GM12878 (cell line): ENCODE measurements around the gene REV3L. TPM values are rescaled to one million over a fixed set of nuclear protein-coding genes. Genes with fewer than 3 reads are reported as not detected.

Source experiments
- ATAC-seq: fragments of 200-7000 bp; cut with Tn5 transposase; 3 replicates; pipeline ENCODE4 v1.9.1; 2020; ENCODE audit warnings: mild to moderate bottlenecking, moderate library complexity
- BruUV-seq: library from RNA; stranded (reverse); fragments of 400-500 nt; replicated peaks from 2 replicates; lab custom pipeline; 2021; lab: Mats Ljungman, UMichigan
- CTCF ChIA-PET: fragments of 300-600 bp; sonication (Branson Sonifier 250); formaldehyde crosslinking; extraction: SDS; loops from one replicate; lab custom pipeline; 2021; ENCODE audit warnings: inconsistent platforms; lab: Yijun Ruan, JAX
- POLR2A ChIA-PET: fragments of 350-600 bp; formaldehyde crosslinking; extraction: SDS; loops from one replicate; lab custom pipeline; 2021; ENCODE audit warnings: inconsistent platforms; lab: Charles Lee
- RAD21 ChIA-PET: fragments of 300-600 bp; sonication (Branson Sonifier 250); formaldehyde crosslinking; loops from one replicate; lab custom pipeline; 2023; ENCODE audit warnings: antibody characterized with exemption; ENCODE audit not compliant: unreplicated experiment; lab: Charles Lee
- SMC1A ChIA-PET: fragments of 300-600 bp; sonication (Branson Sonifier 250); formaldehyde crosslinking; loops from one replicate; lab custom pipeline; 2023; ENCODE audit not compliant: unreplicated experiment, uncharacterized antibody; lab: Charles Lee
- DNase-seq: peaks from one replicate; pipeline ENCODE4 v3.0.0-alpha.2; 2011; ENCODE audit warnings: low read depth, low spot score
- FAIRE-seq: peaks from 3 replicates; lab custom pipeline; 2011; peaks lifted over from hg19 to GRCh38; lab: Jason Lieb, UNC
- H2AFZ ChIP-seq: 2 replicates; pipeline ENCODE4 v1.6.0; 2011; ENCODE audit warnings: low read depth, low read length, control low read depth; ENCODE audit not compliant: control insufficient read depth
- H3K27ac ChIP-seq: 2 replicates; pipeline ENCODE4 v1.5.1; 2011; ENCODE audit warnings: control low read depth; ENCODE audit not compliant: control insufficient read depth, insufficient read depth
- H3K27me3 ChIP-seq, 2 experiments: replicated peaks in 1 of 2; 2 replicates each; pipeline versions ENCODE4 v1.6.0 to v1.6.1; 2011; ENCODE audit warnings: low read length in 1 of 2; ENCODE audit not compliant: control insufficient read depth in 2 of 2, insufficient read depth in 2 of 2
- H3K36me3 ChIP-seq, 2 experiments: 2 replicates each; pipeline ENCODE4 v1.5.1; 2011; ENCODE audit warnings: low read length in 1 of 2; ENCODE audit not compliant: control insufficient read depth in 2 of 2, insufficient read depth in 2 of 2
- H3K4me1 ChIP-seq: 2 replicates; pipeline ENCODE4 v1.6.1; 2011; ENCODE audit warnings: mild to moderate bottlenecking, low read length, moderate library complexity, mixed read lengths; ENCODE audit not compliant: control insufficient read depth, insufficient read depth
- H3K4me2 ChIP-seq: 2 replicates; pipeline ENCODE4 v1.6.0; 2011; ENCODE audit warnings: control low read depth; ENCODE audit not compliant: control insufficient read depth, insufficient read depth
- H3K4me3 ChIP-seq: fragments of 200-600 bp; sonication (generic); 2 replicates; pipeline ENCODE4 v1.5.1; 2016
- H3K79me2 ChIP-seq: 2 replicates; pipeline ENCODE4 v1.6.0; 2011; ENCODE audit warnings: low read length; ENCODE audit not compliant: control insufficient read depth, insufficient read depth
- H3K9ac ChIP-seq: 2 replicates; pipeline ENCODE4 v1.8.0; 2011; ENCODE audit warnings: low read length, control low read depth, mixed read lengths; ENCODE audit not compliant: control insufficient read depth, insufficient read depth
- H3K9me3 ChIP-seq: replicated peaks from 3 replicates; pipeline ENCODE4 v1.5.1; 2011; ENCODE audit warnings: mild to moderate bottlenecking, low read length; ENCODE audit not compliant: control insufficient read depth, insufficient read depth
- H4K20me1 ChIP-seq: 2 replicates; pipeline ENCODE4 v1.6.0; 2011; ENCODE audit not compliant: control insufficient read depth, insufficient read depth
- ASH2L ChIP-seq: fragments of 300-600, 200-600 bp; sonication (generic); IDR thresholded peaks from 2 replicates; pipeline ENCODE4 v1.6.1; 2017; ENCODE audit warnings: low read depth, mild to moderate bottlenecking, borderline replicate concordance
- ATF2 ChIP-seq: IDR thresholded peaks from 2 replicates; pipeline ENCODE4 v1.6.1; 2012; ENCODE audit warnings: low read length, inconsistent platforms
- BCL3 ChIP-seq: IDR thresholded peaks from 2 replicates; pipeline ENCODE4 v1.6.1; 2011; ENCODE audit warnings: borderline replicate concordance, low read depth, mild to moderate bottlenecking, moderate library complexity, low read length; ENCODE audit not compliant: insufficient read depth, poor library complexity, severe bottlenecking
- FOXM1 ChIP-seq: IDR thresholded peaks from 2 replicates; pipeline ENCODE4 v1.6.1; 2012; ENCODE audit warnings: low read depth, mild to moderate bottlenecking, inconsistent platforms, low read length, moderate library complexity
- MEF2A ChIP-seq: IDR thresholded peaks from 2 replicates; pipeline ENCODE4 v1.6.1; 2011; ENCODE audit warnings: low read depth, mild to moderate bottlenecking, low read length, moderate library complexity; ENCODE audit not compliant: insufficient read depth
- MEF2B ChIP-seq: fragments of 450-650 bp; IDR thresholded peaks from 2 replicates; pipeline ENCODE4 v1.6.1; 2018; ENCODE audit warnings: mild to moderate bottlenecking, moderate library complexity; ENCODE audit not compliant: partially characterized antibody, poor library complexity, severe bottlenecking
- MTA3 ChIP-seq: IDR thresholded peaks from 2 replicates; pipeline ENCODE4 v1.6.1; 2012; ENCODE audit warnings: low read length, inconsistent platforms, borderline replicate concordance
- PRDM15 ChIP-seq: fragments of 450-650 bp; formaldehyde crosslinking; IDR thresholded peaks from 2 replicates; pipeline ENCODE4 v1.4.0; 2020; ENCODE audit warnings: mild to moderate bottlenecking, moderate library complexity
- RUNX3 ChIP-seq: IDR thresholded peaks from 2 replicates; pipeline ENCODE4 v1.6.1; 2012; ENCODE audit warnings: low read length, inconsistent platforms
- TAF1 ChIP-seq: IDR thresholded peaks from 2 replicates; pipeline ENCODE4 v1.6.1; 2011; ENCODE audit warnings: mild to moderate bottlenecking, low read depth, low read length, borderline replicate concordance
- TCF7 ChIP-seq: IDR thresholded peaks from 2 replicates; pipeline ENCODE4 v1.6.1; 2014; ENCODE audit warnings: antibody characterized with exemption, borderline replicate concordance
- ZNF592 ChIP-seq: fragments of 450-650 bp; IDR thresholded peaks from 2 replicates; pipeline ENCODE4 v1.6.1; 2017; ENCODE audit warnings: mild to moderate bottlenecking, moderate library complexity
- WGBS: methylation state at CpG from one replicate; pipeline ENCODE4 v1.1.6; 2016; ENCODE audit warnings: low lambda C conversion rate; ENCODE audit not compliant: insufficient replicate concordance, insufficient coverage; ENCODE audit errors: missing lambda C conversion rate; 5-methylcytosine and 5-hydroxymethylcytosine counted together
- in situ Hi-C: fragments of 300-500 bp; cut with MboI; formaldehyde crosslinking; loops from 9 replicates; pipeline ENCODE4 v1.14.3; 2018; ENCODE audit warnings: mixed read lengths
- intact Hi-C: fragments of 100-400 bp; cut with micrococcal nuclease; formaldehyde crosslinking; loops from one replicate; pipeline ENCODE4 v1.14.2; 2022; ENCODE audit not compliant: unreplicated experiment
- polyA plus RNA-seq, 11 experiments: library from polyadenylated mRNA; depleted of rRNA in 4 of 11; unstranded in 6 of 11; stranded (reverse) in 5 of 11; fragments of >200 nt; fragmentation: Nextera tagmentation in 4 of 11; fragmentation: Illumina TruSeq in 1 of 11; extraction: Ambion mirVana in 4 of 11; extraction: Trizol in 1 of 11; gene quantifications; 1 replicate in 1 of 11; 2 replicates in 10 of 11; pipeline versions ENCODE4 v1.2.1 to v1.2.3, GENCODE V29; 2011 to 2016; ENCODE audit warnings: inconsistent platforms in 2 of 11, missing spikeins in 2 of 11, low read depth in 1 of 11
- total RNA-seq, 4 experiments: library from RNA; depleted of rRNA in 3 of 4; stranded (reverse); fragments of >200 nt in 3 of 4; fragmentation: Illumina TruSeq in 1 of 4; extraction: Trizol in 1 of 4; gene quantifications; 2 replicates each; pipeline versions ENCODE4 v1.2.1 to v1.2.3, GENCODE V29; 2013 to 2021

REV3L gene
- total and polyA plus RNA-seq, 10 of the 15 experiments (the other 5 are each of a cell fraction or from before 2014, with no cell fraction given) = 7.6 to 33.6 (median 21.5) TPM

GRCh38 chr6:111301946-111302345 lies 181.1 kb downstream of the REV3L start:
- 12% methylated on average over 2 of the region's 2 CpGs for WGBS
- no peaks in the 10 kb centered on the region for H3K27me3 ChIP-seq
- DNase-seq (no peak), ATAC-seq (peak; percentile 86), FAIRE-seq (peak; percentile 38)
- no peaks in the 10 kb centered on the region for H4K20me1 ChIP-seq
- no peak overlapping the region for H3K4me3 ChIP-seq
- no peak overlapping the region for H3K9ac ChIP-seq
- H3K27ac ChIP-seq = peak overlapping the region; percentile 35; the same call in 1 of the 2 replicates
- no TSS peak for BruUV-seq
- in situ Hi-C loops (no loop called here), intact Hi-C loops (loop anchor here (2.0 kb wide), 1 partner anchor 43 kb away; a partner anchor contains a TSS)
- H3K36me3 ChIP-seq = peaks cover 1 to 4% of the 10 kb centered on the region in 2 experiments; a peak in 2 of 4 replicates
- ChIA-PET POLR2A (interaction anchor here (1.0 kb wide), 1 partner anchor 177 kb away, joined by 3 read pairs; no protein-coding TSS in a partner anchor), CTCF (interaction anchor here (1.0 to 2.0 kb wide), 5 partner anchors 9 to 177 kb away, joined by 3 to 9 read pairs (median 5); a partner anchor contains a TSS), SMC1A (interaction anchor here (0.6 to 1.7 kb wide), 9 partner anchors 9 to 176 kb away, joined by 3 to 13 read pairs (median 4); a partner anchor contains a TSS), RAD21 (interaction anchor here (1.8 to 2.2 kb wide), 3 partner anchors 11 to 176 kb away, joined by 5 to 12 read pairs (median 11); a partner anchor contains a TSS)
- H3K4me1 ChIP-seq = peaks cover 15% of the 10 kb centered on the region
- no peak overlapping the region for H2AFZ ChIP-seq
- no peaks in the 10 kb centered on the region for H3K79me2 ChIP-seq
- no peaks in the 10 kb centered on the region; the same call in 1 of the 3 replicates for H3K9me3 ChIP-seq
- peak overlapping the region; percentile 26; the same call in 1 of the 2 replicates for H3K4me2 ChIP-seq
- TF ChIP-seq FOXM1 (no peak), ATF2 (peak; percentile 4; the same call in 1 of the 2 replicates), ASH2L (no peak), TCF7 (peak; percentile 94), MEF2A (peak; percentile 48; the same call in 1 of the 2 replicates), RUNX3 (no peak), BCL3 (no peak), PRDM15 (no peak), TAF1 (no peak), ZNF592 (no peak), MTA3 (peak; percentile 46; the same call in 1 of the 2 replicates), MEF2B (peak; percentile 19)
